ENCODE results near the gene CNTN4.
"Not testable (repeated sequence)": the region's sequence is repeated elsewhere in the genome, so short reads cannot be mapped to it uniquely, and the experiment has no call there.

CNTN4 gene

GRCh38 chr3:2978977-2979732, 880.5 kb downstream of the CNTN4 start:
- in situ Hi-C loops (cut with HindIII; ENCODE audit: low sequenced_read_pairs) = no loop called here
- no peak for DNase-seq (ENCODE audit: low read depth)
- no peak for TF ChIP-seq CTCF (IDR thresholded peaks at IDR 0.05; ENCODE audit: low read depth, low read length, missing control alignments)

GRCh38 chr3:2984005-2984830, 885.6 kb downstream of the CNTN4 start:
- no peak for DNase-seq (ENCODE audit: low read depth)
- TF ChIP-seq CTCF (IDR thresholded peaks at IDR 0.05; ENCODE audit: low read depth, low read length, missing control alignments) = no peak
- no peak overlapping the region for H3K4me3 ChIP-seq (ENCODE audit: low read depth, low read length)
- in situ Hi-C loops (cut with HindIII; ENCODE audit: low sequenced_read_pairs) = no loop called here

More at GRCh38 chr3:2978977-2979732, 880.5 kb downstream of the CNTN4 start:
- H3K4me3 ChIP-seq (ENCODE audit: low read depth, low read length) = no peak overlapping the region

GRCh38 chr3:2984831-2985220, 886.2 kb downstream of the CNTN4 start:
- no peak for TF ChIP-seq CTCF (IDR thresholded peaks at IDR 0.05; ENCODE audit: low read depth, low read length, missing control alignments)
- in situ Hi-C loops (cut with HindIII; ENCODE audit: low sequenced_read_pairs) = no loop called here

GRCh38 chr3:2985479-2985878, 886.8 kb downstream of the CNTN4 start:
- in situ Hi-C loops (cut with HindIII; ENCODE audit: low sequenced_read_pairs) = no loop called here
- DNase-seq (ENCODE audit: low read depth) = no peak
- TF ChIP-seq CTCF (IDR thresholded peaks at IDR 0.05; ENCODE audit: low read depth, low read length, missing control alignments) = no peak
- no peak overlapping the region for H3K4me3 ChIP-seq (ENCODE audit: low read depth, low read length)

More at GRCh38 chr3:2984831-2985220, 886.2 kb downstream of the CNTN4 start:
- no peak overlapping the region for H3K4me3 ChIP-seq (ENCODE audit: low read depth, low read length)
- no peak for DNase-seq (ENCODE audit: low read depth)

- no peak overlapping the region for H3K4me3 ChIP-seq (ENCODE audit: low read depth, low read length)
- TF ChIP-seq CTCF (IDR thresholded peaks at IDR 0.05; ENCODE audit: low read depth, low read length, missing control alignments) = no peak
- no peak for DNase-seq (ENCODE audit: low read depth)
- in situ Hi-C loops (cut with HindIII; ENCODE audit: low sequenced_read_pairs) = no loop called here
Measured at GRCh38 chr3:2992534-2992933, 893.9 kb downstream of the CNTN4 start.

GRCh38 chr3:2993130-2993529, 894.5 kb downstream of the CNTN4 start:
- DNase-seq (ENCODE audit: low read depth); in situ Hi-C loops (cut with HindIII; ENCODE audit: low sequenced_read_pairs); H3K4me3 ChIP-seq (ENCODE audit: low read depth, low read length): not testable (repeated sequence)

GRCh38 chr3:2993736-2994135, 895.1 kb downstream of the CNTN4 start:
- H3K4me3 ChIP-seq (ENCODE audit: low read depth, low read length) = no peak overlapping the region
- TF ChIP-seq CTCF (IDR thresholded peaks at IDR 0.05; ENCODE audit: low read depth, low read length, missing control alignments) = no peak
- in situ Hi-C loops (cut with HindIII; ENCODE audit: low sequenced_read_pairs) = no loop called here
- no peak for DNase-seq (ENCODE audit: low read depth)
